ENCODE measurements around the gene CGNL1.

CGNL1 gene

GRCh38 chr15:57458356-57458781, 82.1 kb downstream of the CGNL1 start:
- no peak for DNase-seq

DNA sequence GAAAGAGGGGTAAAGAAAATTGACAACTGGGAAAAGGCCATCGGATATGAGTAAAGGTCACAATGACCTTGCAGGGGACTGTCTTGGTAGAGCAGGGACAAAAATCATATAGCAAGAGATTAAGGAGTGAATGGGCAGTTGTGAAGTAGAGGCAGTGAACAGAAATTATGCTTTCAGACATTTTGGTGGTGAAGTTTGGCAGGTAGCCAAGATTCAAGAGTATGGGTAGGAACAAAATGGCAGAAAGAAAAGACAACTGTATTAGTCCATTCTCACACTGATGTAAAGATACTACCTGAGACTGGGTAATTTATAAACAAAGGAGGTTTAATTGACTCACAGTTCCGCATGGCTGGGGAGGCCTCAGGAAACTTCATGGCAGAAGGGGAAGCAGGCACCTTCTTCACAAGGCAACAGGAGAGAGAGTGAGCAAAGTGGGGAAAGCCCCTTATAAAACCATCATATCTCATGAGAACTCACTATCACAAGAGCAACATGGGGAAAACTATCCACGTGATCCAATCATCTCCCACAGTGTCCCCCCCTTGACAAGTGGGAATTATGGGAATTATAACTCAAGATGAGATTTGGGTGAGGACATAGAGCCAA, 84.0 kb downstream of the CGNL1 start:
- no peak for DNase-seq

- no peak for DNase-seq
Observed at GRCh38 chr15:57461541-57461940, 85.2 kb downstream of the CGNL1 start.

DNA sequence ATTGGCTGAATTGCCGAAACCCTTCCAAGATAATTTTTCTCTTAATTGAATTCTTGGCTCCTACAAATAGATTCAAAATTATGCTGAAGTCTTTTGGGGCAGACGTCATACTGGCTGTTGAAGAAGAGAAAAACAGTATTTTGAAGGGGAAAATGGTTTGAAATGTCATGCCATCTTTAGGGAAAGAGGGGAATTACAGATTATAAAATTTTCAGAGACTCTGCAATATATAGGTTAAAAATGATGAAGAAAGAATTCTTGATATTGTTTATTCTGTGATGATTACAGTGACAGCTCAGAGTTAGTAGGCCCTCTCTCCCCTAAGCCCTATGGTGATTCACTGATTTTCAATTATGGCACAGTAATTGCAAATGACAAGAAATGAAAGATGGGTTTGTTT, 86.1 kb downstream of the CGNL1 start:
- DNase-seq: no peak

- no peak for DNase-seq
Observed at GRCh38 chr15:57463360-57463759, 87.1 kb downstream of the CGNL1 start.

DNA sequence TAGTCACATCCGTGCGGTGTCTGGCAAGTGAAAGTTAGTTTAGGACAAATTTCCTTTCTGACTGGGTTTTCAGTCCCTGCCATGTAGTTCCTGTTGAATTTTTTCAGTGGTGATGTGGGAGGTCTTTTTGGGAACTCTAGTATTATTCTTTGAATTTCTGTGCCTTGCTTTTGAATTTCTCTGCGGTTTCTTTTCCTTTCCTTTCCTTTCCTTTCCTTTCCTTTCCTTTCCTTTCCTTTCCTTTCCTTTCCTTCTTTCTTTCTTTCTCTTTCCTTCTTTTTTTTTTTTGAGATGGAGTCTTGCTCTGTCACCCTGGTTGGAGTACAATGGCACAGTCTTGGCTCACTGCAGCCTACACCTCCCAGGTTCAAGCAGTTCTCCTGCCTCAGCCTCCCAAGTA, 88.2 kb downstream of the CGNL1 start:
- DNase-seq: no peak

DNA sequence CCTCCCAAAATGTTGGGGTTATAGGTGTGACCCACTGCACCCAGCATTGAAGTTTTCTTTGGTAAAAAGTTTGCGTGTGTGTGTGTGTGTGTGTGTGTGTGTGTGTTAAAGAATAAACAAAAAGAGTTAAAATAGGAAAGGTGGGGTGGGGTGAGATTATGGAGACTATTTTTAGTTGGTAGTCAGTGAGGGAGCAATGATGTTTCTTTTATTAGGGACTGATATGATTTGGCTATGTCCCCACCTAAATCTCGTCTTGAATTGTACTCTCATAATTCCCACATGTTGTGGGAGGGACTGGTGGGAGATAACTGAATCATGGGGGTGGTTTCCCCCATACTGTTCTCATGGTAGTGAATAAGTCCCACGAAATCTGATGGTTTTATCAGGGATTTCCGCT, 92.2 kb downstream of the CGNL1 start:
- no peak for DNase-seq

GRCh38 chr15:57470543-57470942, 94.2 kb downstream of the CGNL1 start:
- no peak for DNase-seq

DNA sequence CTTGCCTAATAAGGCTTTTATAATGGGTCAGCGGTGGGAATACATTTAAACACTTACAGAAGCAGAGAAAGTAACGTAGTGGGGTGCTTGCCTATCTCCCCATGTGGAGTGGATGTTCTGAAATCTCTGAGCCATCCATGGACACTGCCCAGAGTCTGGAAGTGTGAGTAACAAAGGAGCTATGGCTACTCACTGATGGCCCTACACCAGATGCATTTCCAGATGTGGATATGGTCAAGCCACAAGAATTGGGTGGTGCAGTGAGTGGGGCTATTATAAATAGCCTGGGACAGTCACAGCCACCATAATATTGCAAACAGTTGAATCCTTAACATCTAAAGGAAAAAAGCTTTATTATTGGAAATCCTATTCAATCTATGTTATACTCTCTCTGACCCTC, 96.6 kb downstream of the CGNL1 start:
- DNase-seq: no peak

DNA sequence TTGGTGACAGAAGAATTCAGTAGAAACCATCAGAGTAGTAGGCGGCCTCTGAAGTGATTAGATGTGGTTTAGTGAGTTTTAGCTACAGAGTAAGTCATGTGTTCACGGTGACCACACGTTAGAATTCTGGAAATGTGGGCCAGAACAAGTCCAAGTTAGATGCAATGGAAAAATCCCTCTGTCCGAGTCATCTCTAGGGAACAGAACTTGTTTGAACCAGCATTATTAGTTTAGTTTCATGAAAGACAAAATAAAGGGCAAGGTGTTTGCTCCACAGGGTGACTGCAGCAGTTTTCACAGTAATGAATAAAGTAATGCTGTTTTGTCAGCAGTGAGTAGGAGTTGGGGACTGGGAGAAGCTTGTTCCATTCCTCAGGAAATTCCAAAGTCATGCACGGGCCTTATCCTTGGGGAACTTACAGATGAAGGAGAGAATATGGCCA, 100.2 kb downstream of the CGNL1 start:
- DNase-seq: no peak

GRCh38 chr15:57477736-57478522, 101.6 kb downstream of the CGNL1 start:
- DNase-seq: no peak

GRCh38 chr15:57479005-57479404, 102.7 kb downstream of the CGNL1 start:
- DNase-seq: no peak

DNA sequence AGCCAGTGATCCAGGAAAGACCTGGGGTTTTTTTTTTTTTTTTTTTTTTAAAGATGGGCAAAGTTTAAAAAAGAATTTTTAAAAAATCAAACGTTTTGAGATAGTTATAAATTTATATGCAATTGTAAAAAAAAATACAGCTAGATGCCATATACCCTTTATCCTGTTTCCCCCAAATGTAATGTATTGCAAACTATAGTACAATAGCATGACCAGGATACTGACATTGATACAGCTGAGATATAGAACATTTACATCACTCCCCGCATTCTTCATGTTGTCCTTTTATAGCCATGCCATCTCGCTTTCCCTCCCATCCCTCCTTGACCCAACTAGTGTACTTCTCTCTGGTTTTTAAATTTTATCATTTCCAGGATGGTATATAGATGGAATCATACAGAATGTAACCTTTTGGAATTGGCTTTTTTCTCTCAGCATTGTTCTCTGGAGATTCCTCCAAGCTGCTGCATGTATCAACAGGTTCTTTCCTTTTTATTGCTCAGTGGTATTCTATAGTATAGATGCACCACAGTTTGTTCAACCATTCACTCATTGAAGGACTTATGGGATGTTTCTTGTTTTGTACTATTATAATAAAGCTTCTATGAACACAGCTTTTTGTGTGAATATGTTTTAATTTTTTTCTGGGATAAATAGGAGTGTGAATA, 104.9 kb downstream of the CGNL1 start:
- no peak for DNase-seq

DNA sequence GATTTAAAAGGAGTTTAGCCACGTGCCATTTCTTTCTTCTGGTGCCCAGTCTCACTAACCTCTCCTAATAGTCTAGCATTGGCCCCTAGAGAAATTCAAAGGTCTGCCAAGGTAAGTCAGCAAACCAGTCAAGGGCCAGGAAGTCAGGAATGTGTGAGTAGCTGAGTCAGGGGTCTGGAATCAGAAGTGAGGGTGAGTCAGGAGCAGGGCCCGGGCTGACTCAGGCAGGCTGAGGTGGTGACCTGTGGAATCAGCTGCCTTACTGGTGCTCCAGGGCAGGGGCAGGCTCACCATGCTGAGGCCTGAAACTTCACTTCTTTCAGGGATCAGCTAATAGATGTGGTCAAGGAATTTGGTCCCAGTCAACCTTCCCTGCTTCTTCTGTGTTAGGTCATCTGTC, 109.6 kb downstream of the CGNL1 start:
- DNase-seq: no peak

- no peak for DNase-seq
Observed at GRCh38 chr15:57486833-57487232, 110.5 kb downstream of the CGNL1 start.

DNA sequence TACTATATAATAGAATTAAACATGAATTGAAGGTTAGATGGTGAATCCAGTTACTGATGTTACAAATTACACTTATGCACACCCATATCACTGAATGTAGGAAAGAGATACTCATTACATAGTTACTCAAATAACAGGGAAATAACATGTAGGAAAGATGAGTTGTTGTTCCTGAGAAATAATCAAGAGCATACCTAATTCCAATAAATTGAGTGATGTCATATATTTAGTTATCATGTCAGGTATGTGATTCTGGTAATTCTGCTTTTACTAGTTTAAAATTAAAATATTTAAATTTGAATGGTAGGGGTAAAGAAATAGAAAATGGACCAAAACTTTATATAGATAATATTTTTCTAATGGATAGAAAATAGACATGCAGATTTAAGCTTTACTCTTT, 112.8 kb downstream of the CGNL1 start:
- DNase-seq: no peak

GRCh38 chr15:57493351-57493750, 117.0 kb downstream of the CGNL1 start:
- no peak for DNase-seq

DNA sequence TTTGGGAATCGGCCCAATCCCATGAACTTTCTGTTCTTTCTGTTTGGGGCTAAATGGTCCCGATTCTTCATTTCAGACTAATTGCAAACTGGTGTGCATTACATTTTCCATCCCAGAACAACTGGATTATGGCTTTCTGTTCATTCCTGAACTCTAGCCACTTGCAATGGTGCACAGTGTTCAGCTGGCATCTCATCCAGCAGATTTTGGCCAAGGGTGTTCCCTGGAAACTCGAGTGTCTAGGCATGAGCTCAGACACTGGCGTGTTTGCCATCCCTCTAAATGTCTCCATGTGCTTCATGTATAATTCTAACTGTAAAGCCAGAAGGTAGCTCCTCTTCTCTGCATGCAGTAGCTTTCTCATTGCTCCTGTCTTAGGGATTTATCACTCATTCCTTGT, 118.3 kb downstream of the CGNL1 start:
- DNase-seq: no peak

DNA sequence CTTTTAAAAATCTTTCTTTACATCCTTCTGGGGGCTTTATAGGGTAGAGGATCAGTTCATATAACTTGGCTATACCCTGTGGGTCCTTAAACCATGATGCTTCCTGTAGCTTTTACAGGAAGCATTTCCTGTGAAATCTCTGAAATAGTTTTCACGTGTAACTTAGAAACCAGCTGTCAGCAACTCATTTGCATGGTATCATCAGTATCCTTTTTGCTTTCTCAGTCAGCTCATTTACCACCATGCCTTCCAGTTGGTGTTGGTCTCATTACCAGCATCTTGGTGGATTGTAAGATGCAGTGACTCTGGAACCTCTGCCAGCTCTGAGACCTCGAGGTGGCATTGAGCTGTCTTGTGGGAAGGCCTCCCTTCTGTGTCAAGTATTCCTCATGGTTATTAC, 118.7 kb downstream of the CGNL1 start:
- no peak for DNase-seq

DNA sequence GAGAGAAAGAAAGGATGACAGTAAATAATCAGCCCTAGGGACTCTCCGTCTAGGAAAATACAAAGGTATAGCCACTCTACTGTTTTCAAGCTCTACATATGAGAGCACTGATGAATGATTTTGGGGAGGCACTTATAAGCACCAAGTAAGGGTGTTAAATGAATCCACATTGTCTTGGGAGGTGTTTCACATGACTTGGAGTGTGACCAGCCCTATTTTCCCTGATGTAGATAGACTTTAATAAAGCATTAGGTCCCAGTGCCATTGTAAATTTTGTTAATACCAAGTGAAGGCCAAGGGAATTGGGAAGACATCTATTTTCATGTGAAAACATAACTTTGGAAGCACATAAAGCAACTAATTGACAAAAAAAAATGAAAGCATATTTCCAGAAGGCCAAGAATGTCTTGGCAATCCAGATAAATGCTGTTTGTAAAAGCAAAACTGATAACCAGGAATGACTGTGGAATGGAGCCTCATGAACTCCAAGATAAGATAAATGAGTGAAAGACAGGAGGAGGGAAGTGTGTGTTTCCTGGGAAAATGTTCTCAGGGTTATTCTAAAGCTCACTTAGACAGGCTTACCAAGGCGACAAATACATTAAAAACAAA, 119.4 kb downstream of the CGNL1 start:
- no peak for DNase-seq

DNA sequence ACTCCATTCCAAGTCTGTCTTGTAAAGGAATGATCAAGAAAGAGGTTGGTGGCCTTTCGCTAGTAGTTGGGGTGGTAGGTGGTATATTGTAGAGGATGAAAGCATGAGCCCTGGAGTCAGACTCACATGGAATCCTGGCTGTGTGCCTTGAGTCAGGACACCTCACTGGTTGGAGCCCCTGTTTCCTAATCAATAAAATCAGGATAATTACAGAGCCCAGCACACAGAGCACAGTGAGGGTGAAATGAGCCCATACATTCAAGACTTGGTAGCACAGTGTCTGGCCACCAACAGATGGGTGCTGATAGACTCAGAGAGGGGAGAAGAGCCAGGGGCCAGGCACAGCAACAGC, 120.3 kb downstream of the CGNL1 start:
- DNase-seq: no peak

GRCh38 chr15:57496946-57497869, 120.9 kb downstream of the CGNL1 start:
- DNase-seq: no peak

DNA sequence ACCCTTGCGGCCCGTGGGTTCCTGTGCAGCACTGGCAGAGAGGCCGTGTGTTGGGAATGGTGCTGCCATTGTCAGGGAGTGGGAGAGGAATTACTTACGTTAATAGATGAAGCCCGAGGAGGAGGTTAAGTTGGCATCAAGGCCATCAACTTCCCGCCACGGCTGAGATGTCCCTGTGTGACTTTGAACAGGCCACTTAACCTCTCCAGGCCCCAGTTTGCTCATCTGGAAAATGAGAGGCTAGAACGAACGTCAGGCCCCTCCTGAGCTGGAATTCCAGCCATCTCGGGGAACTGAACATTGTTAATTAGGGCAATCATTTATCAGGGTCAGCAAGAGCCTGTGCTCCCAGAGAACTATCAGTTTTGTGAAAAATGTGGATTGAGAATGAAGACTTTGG, 124.0 kb downstream of the CGNL1 start:
- DNase-seq: no peak
